ENCODE data around the gene VASH1. TPM values are rescaled to one million over a fixed set of nuclear protein-coding genes. Genes with fewer than 3 reads are reported as not detected.

Gene VASH1
- total RNA-seq, 2 experiments from 2014 or later, result 2.5 to 2.6 TPM

- no peaks in the 10 kb centered on the region for H3K9me3 Mint-ChIP-seq
- peak overlapping the region; percentile 59 for H3K27ac Mint-ChIP-seq
- peaks cover 30% of the 10 kb centered on the region for H3K4me1 Mint-ChIP-seq
- H3K27me3 Mint-ChIP-seq, result peaks cover 11% of the 10 kb centered on the region
- H3K36me3 Mint-ChIP-seq (ENCODE audit: low read depth), result no peaks in the 10 kb centered on the region
- ChIA-PET POLR2A (interaction anchor here (1.1 to 3.1 kb wide), 3 partner anchors 11 to 43 kb away, joined by 3 to 17 read pairs (median 6); partner anchors contain the start of gene ANGEL1), CTCF (interaction anchor here (1.0 to 1.7 kb wide), 3 partner anchors 16 to 59 kb away, joined by 4 to 5 read pairs (median 4); no protein-coding TSS in a partner anchor)
- DNase-seq, result no peak
- no peak overlapping the region for H3K4me3 Mint-ChIP-seq
Observed at GRCh38 chr14:76768671-76769500, 7.6 kb downstream of the VASH1 start.

GRCh38 chr14:76769636-76770292 lies 8.5 kb downstream of the VASH1 start:
- peaks cover 31% of the 10 kb centered on the region for H3K4me1 Mint-ChIP-seq
- H3K4me3 Mint-ChIP-seq, result no peak overlapping the region
- CTCF ChIA-PET, result interaction anchor here (1.2 to 1.7 kb wide), 2 partner anchors 15 to 60 kb away, joined by 4 to 5 read pairs; no protein-coding TSS in a partner anchor
- H3K36me3 Mint-ChIP-seq (ENCODE audit: low read depth), result no peaks in the 10 kb centered on the region
- no peaks in the 10 kb centered on the region for H3K9me3 Mint-ChIP-seq
- DNase-seq, result peak; percentile 12
- no peak overlapping the region for H3K27ac Mint-ChIP-seq
- POLR2A ChIA-PET, result interaction anchor here (1.1 to 3.1 kb wide), 2 partner anchors 11 to 14 kb away, joined by 6 to 17 read pairs; no protein-coding TSS in a partner anchor
- H3K27me3 Mint-ChIP-seq, result peaks cover 6% of the 10 kb centered on the region

GRCh38 chr14:76770521-76771436 lies 9.5 kb downstream of the VASH1 start:
- Mint-ChIP-seq H3K36me3 (ENCODE audit: low read depth) (no peaks in the 10 kb centered on the region), H3K27me3 (peaks cover 1% of the 10 kb centered on the region), H3K9me3 (no peaks in the 10 kb centered on the region), H3K4me3 (no peak overlapping the region), H3K27ac (no peak overlapping the region), H3K4me1 (peaks cover 31% of the 10 kb centered on the region)
- POLR2A ChIA-PET, result interaction anchor here (1.1 kb wide), 1 partner anchor 42 kb away, joined by 3 read pairs; the partner anchor contains the start of gene ANGEL1
- CTCF ChIA-PET, result interaction anchor here (1.2 to 1.7 kb wide), 2 partner anchors 14 to 61 kb away, joined by 4 to 5 read pairs; no protein-coding TSS in a partner anchor
- DNase-seq, result peak; percentile 14

GRCh38 chr14:76771437-76771980 lies 10.2 kb downstream of the VASH1 start:
- Mint-ChIP-seq H3K27ac (no peak overlapping the region), H3K4me3 (no peak overlapping the region), H3K36me3 (ENCODE audit: low read depth) (no peaks in the 10 kb centered on the region), H3K4me1 (peaks cover 31% of the 10 kb centered on the region), H3K9me3 (no peaks in the 10 kb centered on the region), H3K27me3 (no peaks in the 10 kb centered on the region)
- ChIA-PET CTCF (no interaction called here), POLR2A (interaction anchor here (1.1 kb wide), 1 partner anchor 41 kb away, joined by 3 read pairs; the partner anchor contains the start of gene ANGEL1)
- DNase-seq, result peak; percentile 2

GRCh38 chr14:76772300-76773187 lies 11.3 kb downstream of the VASH1 start:
- no peaks in the 10 kb centered on the region for H3K27me3 Mint-ChIP-seq
- H3K9me3 Mint-ChIP-seq, result no peaks in the 10 kb centered on the region
- CTCF ChIA-PET, result no interaction called here
- H3K27ac Mint-ChIP-seq, result no peak overlapping the region
- H3K4me1 Mint-ChIP-seq, result peaks cover 31% of the 10 kb centered on the region
- POLR2A ChIA-PET, result interaction anchor here (1.1 kb wide), 1 partner anchor 40 kb away, joined by 3 read pairs; the partner anchor contains the start of gene ANGEL1
- peak; percentile 7 for DNase-seq
- H3K36me3 Mint-ChIP-seq (ENCODE audit: low read depth), result no peaks in the 10 kb centered on the region
- no peak overlapping the region for H3K4me3 Mint-ChIP-seq

- Mint-ChIP-seq H3K9me3 (no peaks in the 10 kb centered on the region), H3K4me3 (no peak overlapping the region), H3K27ac (no peak overlapping the region), H3K27me3 (no peaks in the 10 kb centered on the region), H3K4me1 (peaks cover 23% of the 10 kb centered on the region), H3K36me3 (ENCODE audit: low read depth) (no peaks in the 10 kb centered on the region)
- ChIA-PET POLR2A (no interaction called here), CTCF (no interaction called here)
- DNase-seq, result peak; percentile 19
Observed at GRCh38 chr14:76773188-76773885, 12.1 kb downstream of the VASH1 start.

GRCh38 chr14:76773956-76774820 lies 12.9 kb downstream of the VASH1 start:
- H3K4me3 Mint-ChIP-seq, result no peak overlapping the region
- ChIA-PET CTCF (no interaction called here), POLR2A (no interaction called here)
- no peaks in the 10 kb centered on the region for H3K27me3 Mint-ChIP-seq
- no peaks in the 10 kb centered on the region for H3K9me3 Mint-ChIP-seq
- no peaks in the 10 kb centered on the region for H3K36me3 Mint-ChIP-seq (ENCODE audit: low read depth)
- DNase-seq, result peak; percentile 10
- no peak overlapping the region for H3K27ac Mint-ChIP-seq
- H3K4me1 Mint-ChIP-seq, result peaks cover 14% of the 10 kb centered on the region

- ChIA-PET POLR2A (no interaction called here), CTCF (no interaction called here)
- no peak overlapping the region for H3K4me3 Mint-ChIP-seq
- H3K27me3 Mint-ChIP-seq, result no peaks in the 10 kb centered on the region
- H3K4me1 Mint-ChIP-seq, result peaks cover 12% of the 10 kb centered on the region
- no peaks in the 10 kb centered on the region for H3K36me3 Mint-ChIP-seq (ENCODE audit: low read depth)
- peak; percentile 14 for DNase-seq
- no peak overlapping the region for H3K27ac Mint-ChIP-seq
- H3K9me3 Mint-ChIP-seq, result no peaks in the 10 kb centered on the region
Observed at GRCh38 chr14:76774821-76775694, 13.8 kb downstream of the VASH1 start.

- Mint-ChIP-seq H3K4me1 (peaks cover 14% of the 10 kb centered on the region), H3K36me3 (ENCODE audit: low read depth) (no peaks in the 10 kb centered on the region), H3K4me3 (no peak overlapping the region), H3K27me3 (no peaks in the 10 kb centered on the region), H3K9me3 (no peaks in the 10 kb centered on the region), H3K27ac (no peak overlapping the region)
- peak; percentile 10 for DNase-seq
- POLR2A ChIA-PET, result no interaction called here
- CTCF ChIA-PET, result interaction anchor here (0.7 to 1.4 kb wide), 3 partner anchors 9 to 66 kb away, joined by 3 to 5 read pairs (median 5); no protein-coding TSS in a partner anchor
Observed at GRCh38 chr14:76775695-76776427, 14.6 kb downstream of the VASH1 start.

Measured in activated CD4-positive, alpha-beta memory T cell treated with anti-CD3 and anti-CD28 coated beads, Interleukin-2, amount 10 ng/mL, durations not matched to agents 7 days and 5 days (primary cell).